H1 (cell line): ENCODE results near the gene U2SURP. TPM values are rescaled to one million over a fixed set of nuclear protein-coding genes. Genes with fewer than 3 reads are reported as not detected.

Experiments
- CTCF ChIA-PET: fragments of 300-600 bp; sonication (Branson Sonifier 250); formaldehyde crosslinking; loops from one replicate; lab custom pipeline; 2021; ENCODE audit not compliant: partially characterized antibody; lab: Charles Lee
- POLR2A ChIA-PET: fragments of 300-600 bp; sonication (Branson Sonifier 250); formaldehyde crosslinking; loops from one replicate; lab custom pipeline; 2021; ENCODE audit warnings: inconsistent platforms; ENCODE audit not compliant: partially characterized antibody; lab: Charles Lee
- DNase-seq, 2 experiments: peaks; one replicate each; pipeline versions ENCODE4 v3.0.0 to v3.0.0-alpha.2; 2010 to 2022; ENCODE audit warnings: low spot score in 2 of 2, low read depth in 1 of 2, mixed read lengths in 1 of 2
- FAIRE-seq: peaks from 2 replicates; lab custom pipeline; 2011; peaks lifted over from hg19 to GRCh38; lab: Jason Lieb, UNC
- H2AFZ ChIP-seq: 2 replicates; pipeline ENCODE4 v1.8.1; 2012; ENCODE audit warnings: low read length, inconsistent platforms
- H2AK5ac ChIP-seq: 2 replicates; pipeline ENCODE4 v1.6.1; 2013; ENCODE audit warnings: low read depth, low read length
- H2BK120ac ChIP-seq: replicated peaks from 2 replicates; pipeline ENCODE3; 2013; ENCODE audit warnings: low read depth, low read length, inconsistent platforms
- H2BK12ac ChIP-seq: 2 replicates; pipeline ENCODE4 v1.6.1; 2013; ENCODE audit warnings: low read depth, low read length
- H2BK15ac ChIP-seq: 2 replicates; pipeline ENCODE4 v1.6.1; 2013; ENCODE audit warnings: low read length
- H2BK20ac ChIP-seq: 2 replicates; pipeline ENCODE4 v1.6.1; 2013; ENCODE audit warnings: low read length
- H2BK5ac ChIP-seq: 2 replicates; pipeline ENCODE4 v1.6.1; 2013; ENCODE audit warnings: low read depth, low read length
- H3K14ac ChIP-seq: 2 replicates; pipeline ENCODE4 v1.6.1; 2013; ENCODE audit warnings: inconsistent platforms; ENCODE audit not compliant: insufficient read length
- H3K18ac ChIP-seq: 2 replicates; pipeline ENCODE4 v1.6.1; 2013; ENCODE audit warnings: low read length; ENCODE audit errors: extremely low read depth
- H3K23ac ChIP-seq: 2 replicates; pipeline ENCODE4 v1.6.1; 2013; ENCODE audit warnings: inconsistent platforms; ENCODE audit not compliant: insufficient read length
- H3K23me2 ChIP-seq: 2 replicates; pipeline ENCODE4 v1.6.1; 2013; ENCODE audit warnings: low read depth, low read length
- H3K27ac ChIP-seq: 2 replicates; pipeline ENCODE4 v1.6.1; 2011; ENCODE audit warnings: low read depth, low read length, inconsistent platforms
- H3K27me3 ChIP-seq, 4 experiments: replicated peaks in 1 of 4; 1 replicate in 1 of 4; 2 replicates in 3 of 4; pipeline versions ENCODE4 v1.6.1 to v1.8.1; 2011 to 2013; ENCODE audit warnings: low read length in 3 of 4, mild to moderate bottlenecking in 3 of 4, inconsistent platforms in 2 of 4, mixed read lengths in 2 of 4, moderate library complexity in 1 of 4; ENCODE audit not compliant: control insufficient read depth in 3 of 4, insufficient read depth in 3 of 4; ENCODE audit errors: extremely low read depth in 1 of 4
- H3K36me3 ChIP-seq, 4 experiments: 2 replicates each; pipeline versions ENCODE4 v1.6.1 to v1.8.1; 2011 to 2013; ENCODE audit warnings: mild to moderate bottlenecking in 4 of 4, low read length in 3 of 4, moderate library complexity in 2 of 4, control low read depth in 1 of 4, inconsistent platforms in 1 of 4; ENCODE audit not compliant: insufficient read depth in 4 of 4, control insufficient read depth in 2 of 4
- H3K4ac ChIP-seq: replicated peaks from 2 replicates; pipeline ENCODE3; 2013; ENCODE audit warnings: low read length, low read depth, mixed read lengths, inconsistent platforms; ENCODE audit not compliant: insufficient read length
- H3K4me1 ChIP-seq, 4 experiments: replicated peaks in 1 of 4; 1 replicate in 1 of 4; 2 replicates in 3 of 4; pipeline versions ENCODE4 v1.6.1 to v1.8.1; 2011 to 2013; ENCODE audit warnings: low read length in 3 of 4, inconsistent platforms in 2 of 4, mixed read lengths in 1 of 4; ENCODE audit not compliant: insufficient read depth in 4 of 4, control insufficient read depth in 3 of 4
- H3K4me2 ChIP-seq, 2 experiments: 2 replicates each; pipeline versions ENCODE4 v1.6.1 to v1.8.1; 2011 to 2013; ENCODE audit warnings: low read depth in 2 of 2, low read length in 2 of 2, control low read depth in 1 of 2, inconsistent platforms in 1 of 2, mild to moderate bottlenecking in 1 of 2; ENCODE audit not compliant: insufficient read depth in 1 of 2
- H3K4me3 ChIP-seq, 4 experiments: fragments of 200-600, 300-600 bp in 1 of 4; sonication (generic), shearing (Covaris generic), sonication (Bioruptor Twin) in 1 of 4; 2 replicates each; pipeline versions ENCODE4 v1.5.1 to v1.8.1; 2011 to 2016; ENCODE audit warnings: low read length in 4 of 4, low read depth in 3 of 4, control low read depth in 2 of 4, inconsistent platforms in 2 of 4, mild to moderate bottlenecking in 2 of 4, mixed read lengths in 1 of 4, moderate library complexity in 1 of 4; ENCODE audit not compliant: insufficient read depth in 2 of 4; ENCODE audit errors: extremely low read depth in 1 of 4
- H3K56ac ChIP-seq: replicated peaks from 2 replicates; pipeline ENCODE3; 2013; ENCODE audit warnings: low read depth, mild to moderate bottlenecking, mixed read lengths, low read length, inconsistent platforms; ENCODE audit not compliant: insufficient read length
- H3K79me1 ChIP-seq: 2 replicates; pipeline ENCODE4 v1.6.1; 2013; ENCODE audit warnings: low read depth, low read length, control low read depth
- H3K79me2 ChIP-seq, 2 experiments: 2 replicates each; pipeline versions ENCODE4 v1.6.1 to v1.8.1; 2012 to 2013; ENCODE audit warnings: low read length in 2 of 2, mild to moderate bottlenecking in 2 of 2, inconsistent platforms in 1 of 2; ENCODE audit not compliant: insufficient read depth in 2 of 2, control insufficient read depth in 1 of 2
- H3K9ac ChIP-seq, 4 experiments: replicated peaks in 1 of 4; 1 replicate in 1 of 4; 2 replicates in 3 of 4; pipeline versions ENCODE4 v1.6.1 to v1.8.1; 2011 to 2013; ENCODE audit warnings: low read depth in 3 of 4, low read length in 3 of 4, control low read depth in 2 of 4, mild to moderate bottlenecking in 2 of 4, moderate library complexity in 2 of 4, inconsistent platforms in 1 of 4; ENCODE audit errors: extremely low read depth in 1 of 4
- H3K9me3 ChIP-seq, 2 experiments: 2 replicates each; pipeline versions ENCODE4 v1.6.1 to v1.8.1; 2012 to 2013; ENCODE audit warnings: mild to moderate bottlenecking in 2 of 2, moderate library complexity in 2 of 2, control low read depth in 1 of 2, inconsistent platforms in 1 of 2, low read depth in 1 of 2, low read length in 1 of 2, mixed read lengths in 1 of 2; ENCODE audit not compliant: insufficient read depth in 2 of 2
- H4K20me1 ChIP-seq, 2 experiments: replicated peaks in 1 of 2; 2 replicates each; pipeline versions ENCODE3 to v1.8.1; 2011 to 2013; ENCODE audit warnings: inconsistent platforms in 2 of 2, low read length in 2 of 2, mild to moderate bottlenecking in 1 of 2; ENCODE audit not compliant: insufficient read depth in 2 of 2, control insufficient read depth in 1 of 2
- H4K5ac ChIP-seq: 2 replicates; pipeline ENCODE4 v1.6.1; 2013; ENCODE audit warnings: low read length, low read depth, mixed read lengths, inconsistent platforms; ENCODE audit not compliant: insufficient read length
- H4K8ac ChIP-seq: 2 replicates; pipeline ENCODE4 v1.8.0; 2013; ENCODE audit warnings: mild to moderate bottlenecking, moderate library complexity, low read length, inconsistent platforms; ENCODE audit not compliant: insufficient read depth; ENCODE audit errors: extremely low read depth
- H4K91ac ChIP-seq: replicated peaks from 2 replicates; pipeline ENCODE3; 2013; ENCODE audit warnings: low read length, mixed read lengths, inconsistent platforms; ENCODE audit not compliant: insufficient read length
- BRCA1 ChIP-seq: IDR thresholded peaks from 2 replicates; pipeline ENCODE4 v1.6.1; 2012; ENCODE audit warnings: low read depth, low read length, improper control_type of control experiment
- CHD2 ChIP-seq: IDR thresholded peaks from 2 replicates; pipeline ENCODE4 v1.6.1; 2012; ENCODE audit warnings: low read length, improper control_type of control experiment
- EP300 ChIP-seq, 2 experiments: IDR thresholded peaks; 1 replicate in 1 of 2; 2 replicates in 1 of 2; pipeline ENCODE4 v1.6.1; 2011 to 2012; ENCODE audit warnings: low read depth in 2 of 2, low read length in 2 of 2, mild to moderate bottlenecking in 2 of 2, borderline replicate concordance in 1 of 2, inconsistent platforms in 1 of 2, moderate library complexity in 1 of 2
- GABPA ChIP-seq: IDR thresholded peaks from 2 replicates; pipeline ENCODE4 v1.6.1; 2011; ENCODE audit warnings: mild to moderate bottlenecking, low read length, moderate library complexity, borderline replicate concordance; ENCODE audit not compliant: insufficient read depth
- KDM1A ChIP-seq: fragments of 200-600, 300-600 bp; sonication (generic); IDR thresholded peaks from 2 replicates; pipeline ENCODE4 v1.7.1; 2016; ENCODE audit warnings: mild to moderate bottlenecking, low read length, borderline replicate concordance
- MAFK ChIP-seq: IDR thresholded peaks from 2 replicates; pipeline ENCODE4 v1.6.1; 2012; ENCODE audit warnings: low read depth, mild to moderate bottlenecking, improper control_type of control experiment, low read length
- NANOG ChIP-seq: IDR thresholded peaks from 2 replicates; pipeline ENCODE4 v1.6.1; 2011; ENCODE audit warnings: low read length, low read depth, mild to moderate bottlenecking, inconsistent platforms; ENCODE audit not compliant: insufficient read depth, poor library complexity, severe bottlenecking
- POLR2A ChIP-seq, 2 experiments: IDR thresholded peaks; 1 replicate in 1 of 2; 2 replicates in 1 of 2; pipeline ENCODE4 v1.6.1; 2011; ENCODE audit warnings: low read depth in 2 of 2, low read length in 2 of 2, mild to moderate bottlenecking in 2 of 2; ENCODE audit errors: control extremely low read depth in 1 of 2
- RFX5 ChIP-seq: IDR thresholded peaks from 2 replicates; pipeline ENCODE4 v1.6.1; 2011; ENCODE audit warnings: low read depth, low read length, improper control_type of control experiment, borderline replicate concordance
- WGBS, 2 experiments: shearing (Covaris generic) in 1 of 2; methylation state at CpG; one replicate each; pipeline versions ENCODE4 v1.1.6 to v1.1.7; 2013 to 2015; ENCODE audit warnings: low lambda C conversion rate in 2 of 2, mixed read lengths in 2 of 2, inconsistent platforms in 1 of 2, low coverage in 1 of 2, missing lambda C conversion rate in 1 of 2; ENCODE audit not compliant: insufficient replicate concordance in 2 of 2, insufficient coverage in 1 of 2, insufficient read length in 1 of 2; ENCODE audit errors: extremely low coverage in 1 of 2, missing lambda C conversion rate in 1 of 2; 5-methylcytosine and 5-hydroxymethylcytosine counted together
- polyA plus RNA-seq, 7 experiments: library from polyadenylated mRNA; depleted of rRNA in 3 of 7; stranded (reverse) in 5 of 7; unstranded in 2 of 7; fragments of >200 nt in 5 of 7; fragments of 200-250 nt in 2 of 7; gene quantifications; 1 replicate in 5 of 7; 2 replicates in 1 of 7; 4 replicates in 1 of 7; pipeline versions ENCODE4 v1.2.1 to v1.2.3, GENCODE V29; 2011 to 2013; ENCODE audit warnings: missing spikeins in 2 of 7, mixed read lengths in 2 of 7
- total RNA-seq: library from RNA; stranded (reverse); fragmentation: NEBNext Ultra II Directional; extraction: Animal tissue kit (Norgen Biotek cat#: 25700); gene quantifications from 2 replicates; pipeline ENCODE4 v1.2.1, GENCODE V29; 2021
- TF ChIP-seq, protein P1 (sequence below): IDR thresholded peaks from 2 replicates; pipeline ENCODE4 v1.6.1; 2012; ENCODE audit warnings: inconsistent platforms
- TF ChIP-seq, protein P2 (sequence below), 3 experiments: IDR thresholded peaks; 1 replicate in 2 of 3; 2 replicates in 1 of 3; pipeline versions ENCODE4 v1.5.1 to v1.6.1; 2011; ENCODE audit warnings: low read length in 3 of 3, mild to moderate bottlenecking in 3 of 3, inconsistent platforms in 2 of 3, low read depth in 1 of 3, moderate library complexity in 1 of 3; ENCODE audit not compliant: insufficient read depth in 1 of 3; ENCODE audit errors: control extremely low read depth in 1 of 3

U2SURP gene
- total and polyA plus RNA-seq, 2 of the 8 experiments (the other 6 are each of a cell fraction or from before 2014, with no cell fraction given): 22.2 to 167 TPM

DNA sequence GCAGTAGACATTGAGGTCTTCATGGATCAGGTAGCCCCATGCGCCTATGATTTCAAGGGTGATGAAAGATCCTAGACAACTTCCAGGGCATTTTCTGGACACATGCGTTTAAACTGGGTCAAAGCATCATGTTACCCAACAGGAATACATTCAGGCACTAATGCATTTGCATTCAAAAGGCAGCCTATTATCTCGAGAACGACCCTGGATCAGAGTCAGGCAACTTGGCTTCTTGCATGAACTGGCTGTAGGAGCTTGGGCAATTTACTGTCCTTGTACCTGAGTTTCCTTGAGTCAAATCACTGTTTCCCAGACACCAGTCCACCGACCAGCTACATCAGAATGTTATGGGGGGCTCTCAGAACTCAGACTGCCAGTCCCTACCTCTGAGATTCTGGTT lies 66.7 kb downstream of the U2SURP start:
- Histone ChIP-seq H3K4me2 (0 out of 4 replicates have a peak overlapping the region, but pooled peaks have one; percentile 29 to 30), H4K91ac (no peak overlapping the region)
- CTCF ChIA-PET: no interaction called here
- TF ChIP-seq CHD2 (no peak), KDM1A (no peak), BRCA1 (no peak), GABPA (no peak), MAFK (no peak), POLR2A (IDR thresholded peaks at IDR 0.05; ENCODE audit: control extremely low read depth in 1 of 2, low read depth in 2 of 2, low read length in 2 of 2) (no peak), RFX5 (no peak), EP300 (IDR thresholded peaks at IDR 0.05; ENCODE audit: borderline replicate concordance in 1 of 2, low read depth in 2 of 2, low read length in 2 of 2) (no peak), NANOG (no peak)
- TF ChIP-seq, protein P1, sequence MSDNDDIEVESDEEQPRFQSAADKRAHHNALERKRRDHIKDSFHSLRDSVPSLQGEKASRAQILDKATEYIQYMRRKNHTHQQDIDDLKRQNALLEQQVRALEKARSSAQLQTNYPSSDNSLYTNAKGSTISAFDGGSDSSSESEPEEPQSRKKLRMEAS: no peak
- TF ChIP-seq, protein P2, sequence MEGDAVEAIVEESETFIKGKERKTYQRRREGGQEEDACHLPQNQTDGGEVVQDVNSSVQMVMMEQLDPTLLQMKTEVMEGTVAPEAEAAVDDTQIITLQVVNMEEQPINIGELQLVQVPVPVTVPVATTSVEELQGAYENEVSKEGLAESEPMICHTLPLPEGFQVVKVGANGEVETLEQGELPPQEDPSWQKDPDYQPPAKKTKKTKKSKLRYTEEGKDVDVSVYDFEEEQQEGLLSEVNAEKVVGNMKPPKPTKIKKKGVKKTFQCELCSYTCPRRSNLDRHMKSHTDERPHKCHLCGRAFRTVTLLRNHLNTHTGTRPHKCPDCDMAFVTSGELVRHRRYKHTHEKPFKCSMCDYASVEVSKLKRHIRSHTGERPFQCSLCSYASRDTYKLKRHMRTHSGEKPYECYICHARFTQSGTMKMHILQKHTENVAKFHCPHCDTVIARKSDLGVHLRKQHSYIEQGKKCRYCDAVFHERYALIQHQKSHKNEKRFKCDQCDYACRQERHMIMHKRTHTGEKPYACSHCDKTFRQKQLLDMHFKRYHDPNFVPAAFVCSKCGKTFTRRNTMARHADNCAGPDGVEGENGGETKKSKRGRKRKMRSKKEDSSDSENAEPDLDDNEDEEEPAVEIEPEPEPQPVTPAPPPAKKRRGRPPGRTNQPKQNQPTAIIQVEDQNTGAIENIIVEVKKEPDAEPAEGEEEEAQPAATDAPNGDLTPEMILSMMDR (IDR thresholded peaks at IDR 0.05; ENCODE audit: control extremely low read depth in 1 of 3, insufficient read depth in 1 of 3, low read depth in 1 of 3, low read length in 3 of 3): no peak

More for the DNA sequence above, 66.7 kb downstream of the U2SURP start:
- DNase-seq: no peak
- Histone ChIP-seq H2BK15ac (no peak overlapping the region), H3K23me2 (no peaks in the 10 kb centered on the region; the same call in 1 of the 2 replicates), H3K18ac (peak overlapping the region; percentile 26; the same call in 1 of the 2 replicates), H2BK12ac (no peak overlapping the region), H3K9me3 (no peaks in the 10 kb centered on the region), H3K4me1 (peaks cover 0 to 12% (median 9%) of the 10 kb centered on the region in 4 experiments; a peak in 5 of 7 replicates), H3K27ac (no peak overlapping the region), H3K27me3 (peaks cover 0 to 1% (median 0%) of the 10 kb centered on the region in 4 experiments; a peak in 1 of 7 replicates), H3K4ac (no peak overlapping the region), H2BK20ac (no peak overlapping the region), H2AK5ac (no peak overlapping the region), H4K8ac (no peak overlapping the region), H2AFZ (peak overlapping the region; percentile 35; the same call in 1 of the 2 replicates), H3K56ac (no peak overlapping the region), H2BK5ac (0 out of 2 replicates have a peak overlapping the region, but pooled peaks have one; percentile 13), H3K23ac (no peak overlapping the region), H3K79me1 (no peaks in the 10 kb centered on the region), H4K5ac (no peak overlapping the region), H3K4me3 (no peak overlapping the region), H3K36me3 (no peaks in the 10 kb centered on the region), H4K20me1 (no peaks in the 10 kb centered on the region), H3K14ac (no peak overlapping the region), H3K9ac (no peak overlapping the region), H3K79me2 (no peaks in the 10 kb centered on the region), H2BK120ac (no peak overlapping the region)
- POLR2A ChIA-PET: no interaction called here
- FAIRE-seq: peak; percentile 28
- 65% methylated on average over 5 of the region's 5 CpGs; no CpG with 5 or more reads in 1 of the 2 experiments for WGBS, 2 experiments
